ENCODE results near the gene NOP14.

NOP14 gene

DNA sequence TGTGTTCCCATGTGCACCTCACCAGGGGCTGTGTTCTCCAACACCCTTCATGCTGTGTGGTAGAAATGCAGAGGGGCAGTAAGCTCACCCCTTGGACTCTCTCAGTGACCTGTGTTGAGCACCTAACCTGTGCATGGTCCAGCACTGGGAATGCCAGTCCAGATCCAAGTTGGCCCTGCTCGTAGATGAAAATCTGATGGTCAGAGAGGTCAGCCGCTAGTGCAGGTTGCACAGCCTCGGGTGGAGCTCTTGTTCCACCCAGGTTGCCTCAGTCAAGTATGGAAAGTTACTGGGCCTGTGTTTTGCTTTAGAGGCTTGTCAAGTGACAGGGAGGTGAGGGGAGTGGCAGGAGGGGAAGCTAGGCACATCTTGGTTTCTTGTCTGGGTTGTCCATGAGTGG is 51.3 kb downstream of the NOP14 start:
- H3K79me1 ChIP-seq (ENCODE audit: low read length): peaks cover 5% of the 10 kb centered on the region
- WGBS (ENCODE audit: extremely low coverage, insufficient coverage, low lambda C conversion rate): no CpG with 5 or more reads among the region's 3 CpGs
- no peak overlapping the region for H3K9ac ChIP-seq (ENCODE audit: low read length)
- no peak overlapping the region for H2AK5ac ChIP-seq (ENCODE audit: low read length)
- H4K5ac ChIP-seq (ENCODE audit: low read length): no peak overlapping the region
- H2BK5ac ChIP-seq (ENCODE audit: low read length): no peak overlapping the region
- no peak overlapping the region for H3K18ac ChIP-seq (ENCODE audit: low read length)
- no peak overlapping the region for H4K8ac ChIP-seq (ENCODE audit: low read depth, low read length)
- no peak overlapping the region for H3K56ac ChIP-seq (ENCODE audit: low read length)
- no peak overlapping the region for H3K4ac ChIP-seq (ENCODE audit: low read depth, low read length)
- H3K36me3 ChIP-seq (ENCODE audit: control insufficient read depth, insufficient read depth, low read length): peaks cover 6% of the 10 kb centered on the region
- no peak overlapping the region for H2BK120ac ChIP-seq (ENCODE audit: low read depth, low read length)
- H2BK15ac ChIP-seq (replicated peaks; ENCODE audit: low read depth): no peak overlapping the region
- DNase-seq: no peak
- no peaks in the 10 kb centered on the region for H3K27me3 ChIP-seq (ENCODE audit: insufficient read depth, low read length, poor library complexity)
- no peak overlapping the region for H3K4me2 ChIP-seq (ENCODE audit: low read length)
- no peak overlapping the region for H3K23ac ChIP-seq (ENCODE audit: low read length)
- H3K79me2 ChIP-seq (ENCODE audit: control insufficient read depth, insufficient read depth, low read length): no peaks in the 10 kb centered on the region
- H3K4me1 ChIP-seq (ENCODE audit: control insufficient read depth, low read depth, low read length): no peaks in the 10 kb centered on the region
- no peak overlapping the region for H3K27ac ChIP-seq (ENCODE audit: low read depth, low read length)
- no peak overlapping the region for H3K4me3 ChIP-seq (ENCODE audit: low read length)

- DNase-seq: peak; percentile 33
- Histone ChIP-seq H3K4me3 (ENCODE audit: low read length) (no peak overlapping the region), H3K4me2 (ENCODE audit: low read length) (no peak overlapping the region), H3K79me2 (ENCODE audit: control insufficient read depth, insufficient read depth, low read length) (no peaks in the 10 kb centered on the region), H3K79me1 (ENCODE audit: low read length) (peaks cover 5% of the 10 kb centered on the region), H3K23ac (ENCODE audit: low read length) (no peak overlapping the region), H3K9ac (ENCODE audit: low read length) (no peak overlapping the region), H3K36me3 (ENCODE audit: control insufficient read depth, insufficient read depth, low read length) (peaks cover 6% of the 10 kb centered on the region), H2BK5ac (ENCODE audit: low read length) (no peak overlapping the region), H4K8ac (ENCODE audit: low read depth, low read length) (no peak overlapping the region), H3K56ac (ENCODE audit: low read length) (no peak overlapping the region), H3K27me3 (ENCODE audit: insufficient read depth, low read length, poor library complexity) (no peaks in the 10 kb centered on the region), H3K4ac (ENCODE audit: low read depth, low read length) (no peak overlapping the region), H3K18ac (ENCODE audit: low read length) (no peak overlapping the region), H2BK15ac (replicated peaks; ENCODE audit: low read depth) (no peak overlapping the region), H2AK5ac (ENCODE audit: low read length) (no peak overlapping the region), H4K5ac (ENCODE audit: low read length) (no peak overlapping the region), H2BK120ac (ENCODE audit: low read depth, low read length) (no peak overlapping the region), H3K27ac (ENCODE audit: low read depth, low read length) (no peak overlapping the region), H3K4me1 (ENCODE audit: control insufficient read depth, low read depth, low read length) (no peaks in the 10 kb centered on the region)
- WGBS (ENCODE audit: extremely low coverage, insufficient coverage, low lambda C conversion rate): no CpG with 5 or more reads among the region's 7 CpGs
Measured at GRCh38 chr4:2910409-2910808, 52.8 kb downstream of the NOP14 start.

- Histone ChIP-seq H3K27ac (ENCODE audit: low read depth, low read length) (no peak overlapping the region), H3K4me1 (ENCODE audit: control insufficient read depth, low read depth, low read length) (no peaks in the 10 kb centered on the region), H2BK5ac (ENCODE audit: low read length) (no peak overlapping the region), H3K4me2 (ENCODE audit: low read length) (no peak overlapping the region), H2BK120ac (ENCODE audit: low read depth, low read length) (no peak overlapping the region), H3K36me3 (ENCODE audit: control insufficient read depth, insufficient read depth, low read length) (peaks cover 11% of the 10 kb centered on the region), H3K9ac (ENCODE audit: low read length) (no peak overlapping the region), H4K8ac (ENCODE audit: low read depth, low read length) (no peak overlapping the region), H3K23ac (ENCODE audit: low read length) (no peak overlapping the region), H3K79me2 (ENCODE audit: control insufficient read depth, insufficient read depth, low read length) (no peaks in the 10 kb centered on the region), H3K79me1 (ENCODE audit: low read length) (peaks cover 5% of the 10 kb centered on the region), H2AK5ac (ENCODE audit: low read length) (no peak overlapping the region), H3K4me3 (ENCODE audit: low read length) (no peak overlapping the region), H3K56ac (ENCODE audit: low read length) (no peak overlapping the region), H3K4ac (ENCODE audit: low read depth, low read length) (no peak overlapping the region), H3K27me3 (ENCODE audit: insufficient read depth, low read length, poor library complexity) (no peaks in the 10 kb centered on the region), H3K18ac (ENCODE audit: low read length) (no peak overlapping the region), H2BK15ac (replicated peaks; ENCODE audit: low read depth) (no peak overlapping the region), H4K5ac (ENCODE audit: low read length) (no peak overlapping the region)
- no peak for DNase-seq
- no CpG with 5 or more reads among the region's 8 CpGs for WGBS (ENCODE audit: extremely low coverage, insufficient coverage, low lambda C conversion rate)
Measured at GRCh38 chr4:2909583-2909982, 53.6 kb downstream of the NOP14 start.

GRCh38 chr4:2908686-2909085 is 54.5 kb downstream of the NOP14 start:
- no peaks in the 10 kb centered on the region for H3K79me2 ChIP-seq (ENCODE audit: control insufficient read depth, insufficient read depth, low read length)
- H3K4me1 ChIP-seq (ENCODE audit: control insufficient read depth, low read depth, low read length): no peaks in the 10 kb centered on the region
- H2AK5ac ChIP-seq (ENCODE audit: low read length): no peak overlapping the region
- no peak overlapping the region for H3K23ac ChIP-seq (ENCODE audit: low read length)
- no peaks in the 10 kb centered on the region for H3K27me3 ChIP-seq (ENCODE audit: insufficient read depth, low read length, poor library complexity)
- H4K8ac ChIP-seq (ENCODE audit: low read depth, low read length): no peak overlapping the region
- H3K4me3 ChIP-seq (ENCODE audit: low read length): no peak overlapping the region
- no peak overlapping the region for H3K56ac ChIP-seq (ENCODE audit: low read length)
- no peak overlapping the region for H3K27ac ChIP-seq (ENCODE audit: low read depth, low read length)
- H3K4me2 ChIP-seq (ENCODE audit: low read length): no peak overlapping the region
- no CpG with 5 or more reads among the region's 7 CpGs for WGBS (ENCODE audit: extremely low coverage, insufficient coverage, low lambda C conversion rate)
- no peak overlapping the region for H2BK5ac ChIP-seq (ENCODE audit: low read length)
- H3K36me3 ChIP-seq (ENCODE audit: control insufficient read depth, insufficient read depth, low read length): peaks cover 13% of the 10 kb centered on the region
- peaks cover 5% of the 10 kb centered on the region for H3K79me1 ChIP-seq (ENCODE audit: low read length)
- H3K4ac ChIP-seq (ENCODE audit: low read depth, low read length): no peak overlapping the region
- no peak overlapping the region for H3K18ac ChIP-seq (ENCODE audit: low read length)
- DNase-seq: no peak
- no peak overlapping the region for H3K9ac ChIP-seq (ENCODE audit: low read length)
- H2BK120ac ChIP-seq (ENCODE audit: low read depth, low read length): no peak overlapping the region
- H4K5ac ChIP-seq (ENCODE audit: low read length): no peak overlapping the region
- no peak overlapping the region for H2BK15ac ChIP-seq (replicated peaks; ENCODE audit: low read depth)

DNA sequence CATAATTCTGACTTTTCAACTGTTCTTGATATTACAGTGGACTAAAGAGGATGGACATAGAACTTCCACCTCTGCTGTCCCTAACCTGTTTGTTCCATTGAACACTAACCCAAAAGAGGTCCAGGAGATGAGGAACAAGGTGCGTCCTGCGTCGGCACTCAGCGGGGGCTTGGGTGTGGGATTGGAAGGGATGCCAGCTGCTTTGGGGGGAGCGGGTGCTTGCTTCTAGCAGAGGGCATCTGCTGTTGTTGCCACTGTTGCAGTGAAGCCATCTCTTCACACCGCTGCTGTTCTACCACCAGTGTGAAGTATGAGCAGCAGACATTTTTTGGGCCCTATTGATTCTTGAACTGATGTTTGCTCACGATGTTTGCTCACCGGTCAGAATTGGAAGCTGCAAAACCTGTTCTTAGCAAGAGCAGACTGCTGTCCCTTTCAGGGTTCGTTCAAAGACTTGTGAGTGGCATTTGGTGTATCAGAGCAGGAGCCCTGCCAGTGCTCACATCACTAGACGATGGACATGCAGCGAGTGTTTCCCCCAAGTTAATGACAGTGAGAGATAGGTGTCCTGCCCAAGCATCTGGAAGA is 55.4 kb downstream of the NOP14 start:
- Histone ChIP-seq H3K9ac (ENCODE audit: low read length) (no peak overlapping the region), H2AK5ac (ENCODE audit: low read length) (no peak overlapping the region), H2BK120ac (ENCODE audit: low read depth, low read length) (no peak overlapping the region), H3K4me3 (ENCODE audit: low read length) (no peak overlapping the region), H3K79me1 (ENCODE audit: low read length) (peaks cover 5% of the 10 kb centered on the region), H3K23ac (ENCODE audit: low read length) (no peak overlapping the region), H3K4me2 (ENCODE audit: low read length) (no peak overlapping the region), H3K4me1 (ENCODE audit: control insufficient read depth, low read depth, low read length) (no peaks in the 10 kb centered on the region), H2BK15ac (replicated peaks; ENCODE audit: low read depth) (no peak overlapping the region), H3K4ac (ENCODE audit: low read depth, low read length) (no peak overlapping the region), H4K8ac (ENCODE audit: low read depth, low read length) (no peak overlapping the region), H3K79me2 (ENCODE audit: control insufficient read depth, insufficient read depth, low read length) (no peaks in the 10 kb centered on the region), H3K56ac (ENCODE audit: low read length) (no peak overlapping the region), H3K27me3 (ENCODE audit: insufficient read depth, low read length, poor library complexity) (no peaks in the 10 kb centered on the region), H2BK5ac (ENCODE audit: low read length) (no peak overlapping the region), H3K27ac (ENCODE audit: low read depth, low read length) (no peak overlapping the region), H4K5ac (ENCODE audit: low read length) (no peak overlapping the region), H3K18ac (ENCODE audit: low read length) (no peak overlapping the region), H3K36me3 (ENCODE audit: control insufficient read depth, insufficient read depth, low read length) (peaks cover 15% of the 10 kb centered on the region)
- DNase-seq: no peak
- WGBS (ENCODE audit: extremely low coverage, insufficient coverage, low lambda C conversion rate): no CpG with 5 or more reads among the region's 11 CpGs

- no peak overlapping the region for H3K9ac ChIP-seq (ENCODE audit: low read length)
Measured at GRCh38 chr4:2907226-2907625, 56.0 kb downstream of the NOP14 start.

More at GRCh38 chr4:2907226-2907625, 56.0 kb downstream of the NOP14 start:
- Histone ChIP-seq H4K8ac (ENCODE audit: low read depth, low read length) (no peak overlapping the region), H3K4me3 (ENCODE audit: low read length) (no peak overlapping the region), H2BK5ac (ENCODE audit: low read length) (no peak overlapping the region), H2AK5ac (ENCODE audit: low read length) (no peak overlapping the region), H3K56ac (ENCODE audit: low read length) (no peak overlapping the region), H3K79me1 (ENCODE audit: low read length) (peaks cover 5% of the 10 kb centered on the region), H4K5ac (ENCODE audit: low read length) (no peak overlapping the region), H3K27ac (ENCODE audit: low read depth, low read length) (no peak overlapping the region), H3K4me2 (ENCODE audit: low read length) (no peak overlapping the region), H3K27me3 (ENCODE audit: insufficient read depth, low read length, poor library complexity) (no peaks in the 10 kb centered on the region), H2BK15ac (replicated peaks; ENCODE audit: low read depth) (no peak overlapping the region), H3K79me2 (ENCODE audit: control insufficient read depth, insufficient read depth, low read length) (no peaks in the 10 kb centered on the region), H3K23ac (ENCODE audit: low read length) (no peak overlapping the region), H3K18ac (ENCODE audit: low read length) (no peak overlapping the region), H3K4me1 (ENCODE audit: control insufficient read depth, low read depth, low read length) (no peaks in the 10 kb centered on the region), H3K36me3 (ENCODE audit: control insufficient read depth, insufficient read depth, low read length) (peaks cover 15% of the 10 kb centered on the region), H2BK120ac (ENCODE audit: low read depth, low read length) (no peak overlapping the region), H3K4ac (ENCODE audit: low read depth, low read length) (no peak overlapping the region)
- no CpG with 5 or more reads among the region's 4 CpGs for WGBS (ENCODE audit: extremely low coverage, insufficient coverage, low lambda C conversion rate)
- DNase-seq: no peak
